Peyer's patch (tissue), 4 donors: ENCODE data around the gene ABHD12B.
"Not testable (repeated sequence)": the region's sequence is repeated elsewhere in the genome, so short reads cannot be mapped to it uniquely, and the experiment has no call there.

Experiments used
- CTCF ChIP-seq, 6 experiments: fragments of 450-650 bp in 4 of 6; fragments of 200-600 bp in 2 of 6; sonication (generic) in 1 of 6; IDR thresholded peaks; one replicate each; pipeline ENCODE4 v1.5.1; 2017 to 2019; ENCODE audit warnings: antibody characterized with exemption in 6 of 6, mild to moderate bottlenecking in 3 of 6, moderate library complexity in 1 of 6
- POLR2A ChIP-seq, 2 donors: fragments of 450-650 bp; IDR thresholded peaks; one replicate each; pipeline ENCODE4 v1.5.1; 2017; ENCODE audit warnings: antibody characterized with exemption in 2 of 2, mild to moderate bottlenecking in 2 of 2, moderate library complexity in 2 of 2

DNA sequence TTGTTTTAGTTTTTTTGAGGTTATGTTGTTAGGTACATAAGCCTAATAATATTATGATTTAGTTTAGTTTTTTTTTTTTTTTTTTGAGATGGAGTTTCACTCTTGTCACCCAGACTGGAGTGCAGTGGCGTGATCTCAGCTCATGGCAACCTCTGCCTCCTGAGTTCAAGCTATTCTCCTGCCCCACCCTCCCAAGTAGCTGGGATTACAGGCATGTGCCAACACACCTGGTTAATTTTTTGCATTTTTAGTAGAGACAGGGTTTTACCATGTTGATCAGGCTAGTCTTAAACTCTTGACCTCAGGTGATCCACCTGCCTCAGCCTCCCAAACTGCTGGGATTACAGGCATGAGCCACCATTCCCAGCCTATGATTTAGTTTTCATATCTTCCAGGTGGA lies 25.2 kb downstream of the ABHD12B start:
- TF ChIP-seq CTCF, POLR2A (IDR thresholded peaks at IDR 0.05): not testable (repeated sequence)
